Transverse colon (tissue), 4 donors: ENCODE data around the gene RPGRIP1L. TPM values are rescaled to one million over a fixed set of nuclear protein-coding genes. Genes with fewer than 3 reads are reported as not detected.

Experiments
- DNase-seq: peaks from one replicate; pipeline ENCODE4 v3.0.0-alpha.2; 2019
- H3K27ac ChIP-seq, 4 donors: fragments of 200-600 bp; sonication (generic); 2 replicates each; pipeline ENCODE4 v1.5.1; 2016 to 2018; ENCODE audit warnings: inconsistent platforms in 4 of 4
- H3K27me3 ChIP-seq: fragments of 200-600 bp; sonication (generic); 2 replicates; pipeline ENCODE4 v1.5.1; 2017; ENCODE audit warnings: inconsistent platforms
- H3K36me3 ChIP-seq, 4 donors: fragments of 200-600 bp; sonication (generic); 2 replicates each; pipeline ENCODE4 v1.5.1; 2017 to 2019; ENCODE audit warnings: inconsistent platforms in 4 of 4
- H3K4me1 ChIP-seq, 4 donors: fragments of 200-600 bp; sonication (generic); 2 replicates each; pipeline ENCODE4 v1.5.1; 2017 to 2020; ENCODE audit warnings: inconsistent platforms in 4 of 4
- H3K4me3 ChIP-seq, 4 donors: fragments of 200-600 bp; sonication (generic); 1 replicate in 1 of 4; 2 replicates in 3 of 4; pipeline versions ENCODE4 v1.5.1 to v1.6.1; 2017 to 2019; ENCODE audit warnings: inconsistent platforms in 4 of 4
- H3K9me3 ChIP-seq, 2 donors: fragments of 200-600 bp; sonication (generic); 2 replicates each; pipeline ENCODE4 v1.5.1; 2017 to 2019; ENCODE audit warnings: inconsistent platforms in 2 of 2
- EP300 ChIP-seq: sonication (generic); formaldehyde crosslinking; IDR thresholded peaks from one replicate; pipeline ENCODE4 v1.6.1; 2017; ENCODE audit warnings: antibody characterized with exemption, low read depth
- POLR2A ChIP-seq: fragments of 450-650 bp; IDR thresholded peaks from one replicate; pipeline ENCODE4 v1.6.1; 2016; ENCODE audit warnings: antibody characterized with exemption, mild to moderate bottlenecking, moderate library complexity
- POLR2AphosphoS5 ChIP-seq, 3 donors: sonication (generic); formaldehyde crosslinking; IDR thresholded peaks; one replicate each; pipeline ENCODE4 v1.6.1; 2016; ENCODE audit warnings: antibody characterized with exemption in 3 of 3
- whole genome bisulfite sequencing, 2 donors: methylation state at CpG; one replicate each; pipeline ENCODE4 v1.1.5; 2018; ENCODE audit warnings: low coverage in 1 of 2; 5-methylcytosine and 5-hydroxymethylcytosine counted together
- in situ Hi-C, 4 donors: fragments of 200-750 bp; cut with MboI; loops; one replicate each; pipeline versions ENCODE4 v1.15.0 to v1.15.1; 2017; ENCODE audit warnings: low sequenced_read_pairs in 3 of 4, low pct_ligation_motif_present in 1 of 4, low pct_unique_long_range_greater_than_20kb in 1 of 4
- intact Hi-C: fragments of 100-400 bp; cut with DNase I; formaldehyde crosslinking; loops from one replicate; pipeline ENCODE4 v1.15.1; 2023; ENCODE audit warnings: low total_unique reads
- total RNA-seq, 4 donors: library from RNA; depleted of rRNA; stranded (reverse); fragments of >200 nt; gene quantifications; one replicate each; pipeline ENCODE4 v1.1.0, GENCODE V29; 2016
- TF ChIP-seq, protein P1 (sequence below), 5 experiments: fragments of 200-600 bp in 3 of 5; fragments of 450-650 bp in 2 of 5; sonication (generic) in 3 of 5; IDR thresholded peaks; 1 replicate in 2 of 5; 2 replicates in 3 of 5; pipeline ENCODE4 v1.5.1; 2016 to 2017; ENCODE audit warnings: antibody characterized with exemption in 5 of 5, inconsistent platforms in 3 of 5, mild to moderate bottlenecking in 2 of 5, moderate library complexity in 1 of 5

The RPGRIP1L gene
- total RNA-seq, 4 donors from 2014 or later = 1.6 to 5.6 (median 2.1) TPM

DNA sequence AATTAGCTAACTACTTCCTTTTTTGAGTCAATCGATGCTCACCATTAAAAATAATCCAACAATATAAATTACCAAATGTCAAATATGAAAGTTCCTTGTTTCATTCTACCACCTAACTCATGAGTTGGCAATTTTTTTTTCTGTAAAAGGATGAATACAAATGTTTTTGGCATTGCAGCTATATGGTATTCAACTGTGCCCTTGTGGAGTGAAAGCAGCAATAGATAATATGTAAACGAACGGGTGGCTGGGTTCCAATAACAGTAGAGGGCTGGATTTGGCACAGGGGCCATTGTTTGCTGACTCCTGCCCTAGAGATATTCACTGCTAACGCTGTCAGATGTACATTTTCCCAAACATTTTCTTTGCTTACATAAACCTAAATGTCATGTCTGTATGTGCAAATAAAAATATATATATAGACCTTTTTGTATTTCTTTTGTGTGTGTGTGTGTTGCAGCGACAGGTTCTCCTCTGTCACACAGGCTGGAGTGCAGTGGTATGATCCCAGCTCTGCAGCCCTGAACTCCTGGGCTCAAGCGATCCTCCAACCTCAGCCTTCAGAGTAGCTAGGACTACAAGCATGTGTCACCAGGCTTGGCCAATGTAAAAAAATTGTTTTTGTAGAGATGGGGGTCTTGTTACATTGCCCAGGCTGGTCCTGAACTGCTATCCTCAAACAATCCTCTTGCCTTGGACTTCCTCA, 73.9 kb downstream of the RPGRIP1L start:
- Histone ChIP-seq H3K36me3 (no peaks in the 10 kb centered on the region), H3K4me1 (peaks cover 0 to 4% (median 0%) of the 10 kb centered on the region in 4 donors), H3K27ac (no peak overlapping the region), H3K4me3 (no peak overlapping the region), H3K27me3 (no peaks in the 10 kb centered on the region), H3K9me3 (no peaks in the 10 kb centered on the region)
- no peak for TF ChIP-seq POLR2AphosphoS5 (IDR thresholded peaks at IDR 0.05)
- TF ChIP-seq, protein P1, sequence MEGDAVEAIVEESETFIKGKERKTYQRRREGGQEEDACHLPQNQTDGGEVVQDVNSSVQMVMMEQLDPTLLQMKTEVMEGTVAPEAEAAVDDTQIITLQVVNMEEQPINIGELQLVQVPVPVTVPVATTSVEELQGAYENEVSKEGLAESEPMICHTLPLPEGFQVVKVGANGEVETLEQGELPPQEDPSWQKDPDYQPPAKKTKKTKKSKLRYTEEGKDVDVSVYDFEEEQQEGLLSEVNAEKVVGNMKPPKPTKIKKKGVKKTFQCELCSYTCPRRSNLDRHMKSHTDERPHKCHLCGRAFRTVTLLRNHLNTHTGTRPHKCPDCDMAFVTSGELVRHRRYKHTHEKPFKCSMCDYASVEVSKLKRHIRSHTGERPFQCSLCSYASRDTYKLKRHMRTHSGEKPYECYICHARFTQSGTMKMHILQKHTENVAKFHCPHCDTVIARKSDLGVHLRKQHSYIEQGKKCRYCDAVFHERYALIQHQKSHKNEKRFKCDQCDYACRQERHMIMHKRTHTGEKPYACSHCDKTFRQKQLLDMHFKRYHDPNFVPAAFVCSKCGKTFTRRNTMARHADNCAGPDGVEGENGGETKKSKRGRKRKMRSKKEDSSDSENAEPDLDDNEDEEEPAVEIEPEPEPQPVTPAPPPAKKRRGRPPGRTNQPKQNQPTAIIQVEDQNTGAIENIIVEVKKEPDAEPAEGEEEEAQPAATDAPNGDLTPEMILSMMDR (IDR thresholded peaks at IDR 0.05) = no peak
- TF ChIP-seq POLR2A = no peak
- TF ChIP-seq EP300 = no peak
- intact Hi-C loops (no loop called here), in situ Hi-C loops (no loop called here)
- 46 to 48% methylated on average over 6 of the region's 6 CpGs for WGBS, 2 donors
- DNase-seq = no peak

GRCh38 chr16:53629151-53629550, 74.5 kb downstream of the RPGRIP1L start:
- Histone ChIP-seq H3K4me1 (peaks cover 0 to 4% (median 0%) of the 10 kb centered on the region in 4 donors), H3K27ac (no peak overlapping the region), H3K9me3 (no peaks in the 10 kb centered on the region), H3K27me3 (no peaks in the 10 kb centered on the region), H3K36me3 (no peaks in the 10 kb centered on the region), H3K4me3 (no peak overlapping the region)
- in situ Hi-C loops = no loop called here
- intact Hi-C loops = no loop called here
- TF ChIP-seq, protein P1 (IDR thresholded peaks at IDR 0.05) = no peak
- no peak for TF ChIP-seq POLR2AphosphoS5 (IDR thresholded peaks at IDR 0.05)
- no peak for TF ChIP-seq EP300
- no peak for TF ChIP-seq POLR2A
- WGBS, 2 donors = 69% methylated on average over 2 of the region's 2 CpGs; no CpG with 5 or more reads in 1 of the 2 donors
- DNase-seq = no peak

GRCh38 chr16:53626811-53627210, 76.8 kb downstream of the RPGRIP1L start:
- H3K27me3 ChIP-seq = no peaks in the 10 kb centered on the region
- in situ Hi-C loops = no loop called here
- TF ChIP-seq, protein P1 (IDR thresholded peaks at IDR 0.05) = no peak
- TF ChIP-seq POLR2AphosphoS5 (IDR thresholded peaks at IDR 0.05) = no peak
- no peak for TF ChIP-seq EP300
- TF ChIP-seq POLR2A = no peak
- H3K27ac ChIP-seq = no peak overlapping the region
- H3K9me3 ChIP-seq = no peaks in the 10 kb centered on the region
- H3K4me3 ChIP-seq = no peak overlapping the region
- 65 to 75% methylated on average over 2 of the region's 2 CpGs for WGBS, 2 donors
- DNase-seq = no peak
- intact Hi-C loops = no loop called here
- peaks cover 0 to 4% (median 0%) of the 10 kb centered on the region in 4 donors for H3K4me1 ChIP-seq
- no peaks in the 10 kb centered on the region for H3K36me3 ChIP-seq

- no peak for TF ChIP-seq POLR2AphosphoS5 (IDR thresholded peaks at IDR 0.05)
- TF ChIP-seq, protein P1 (IDR thresholded peaks at IDR 0.05) = no peak
- TF ChIP-seq POLR2A = no peak
- TF ChIP-seq EP300 = no peak
- WGBS, 2 donors = 91 to 92% methylated on average over 4 of the region's 4 CpGs
- no peaks in the 10 kb centered on the region for H3K36me3 ChIP-seq
- DNase-seq = no peak
- in situ Hi-C loops (no loop called here), intact Hi-C loops (no loop called here)
- no peak overlapping the region for H3K27ac ChIP-seq
- H3K4me3 ChIP-seq = no peak overlapping the region
- no peaks in the 10 kb centered on the region for H3K9me3 ChIP-seq
- peaks cover 0 to 4% (median 0%) of the 10 kb centered on the region in 4 donors for H3K4me1 ChIP-seq
- H3K27me3 ChIP-seq = no peaks in the 10 kb centered on the region
These were observed 77.5 kb downstream of the RPGRIP1L start for GRCh38 chr16:53626161-53626560.
